GM21723 (cell line): Measurements from ENCODE around the gene RTP1.
"Not testable (repeated sequence)": the region's sequence is repeated elsewhere in the genome, so short reads cannot be mapped to it uniquely, and the experiment has no call there.

Experiments used
- ATAC-seq: cut with Tn5 transposase; IDR thresholded peaks from one replicate; pipeline ENCODE4 v1.9.1; 2021; ENCODE audit warnings: mild to moderate bottlenecking, moderate library complexity; ENCODE audit not compliant: unreplicated experiment

The RTP1 gene

DNA sequence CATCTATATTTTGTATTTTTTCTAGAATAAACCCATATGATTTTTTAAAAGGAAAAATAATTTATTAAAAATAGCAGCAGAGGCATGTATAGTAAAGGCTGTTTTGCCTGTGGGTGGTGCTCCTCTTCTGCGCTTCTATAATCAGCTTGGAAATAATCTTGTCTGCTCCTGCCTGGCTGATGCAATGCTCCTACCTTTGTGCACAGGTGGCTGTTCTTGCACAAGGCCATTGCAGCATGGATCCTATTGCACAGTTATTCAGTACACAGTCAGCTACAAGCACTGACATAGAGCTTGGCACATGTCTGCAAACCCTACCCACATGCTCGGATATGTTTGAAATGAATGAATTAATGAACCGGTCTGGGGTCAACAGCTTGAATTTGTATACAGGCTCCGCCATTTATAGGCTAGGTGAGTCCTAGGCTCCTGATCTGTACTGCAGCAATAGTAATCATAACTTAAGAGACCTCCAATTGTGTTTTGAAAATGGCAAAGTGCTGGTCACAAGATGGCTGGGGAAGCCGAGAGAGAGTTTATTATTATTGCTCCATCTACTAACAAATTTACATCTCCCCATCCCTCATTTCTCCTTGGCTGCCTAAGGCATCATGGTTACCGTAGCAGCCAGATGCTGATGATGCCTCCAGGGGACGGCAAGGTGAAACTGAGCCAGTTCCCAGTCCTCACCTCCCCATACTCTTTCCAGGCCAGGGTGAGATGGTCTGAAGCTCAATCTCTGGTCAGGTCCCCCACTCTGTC is 532 bp upstream of the RTP1 start:
- no peak for ATAC-seq

- ATAC-seq = no peak
Observed at GRCh38 chr3:187198490-187198889, 1.2 kb downstream of the RTP1 start.

GRCh38 chr3:187199463-187200050 is 2.3 kb downstream of the RTP1 start:
- not testable (repeated sequence) for ATAC-seq

- ATAC-seq = no peak
Observed at GRCh38 chr3:187205683-187206082, 8.4 kb downstream of the RTP1 start.

DNA sequence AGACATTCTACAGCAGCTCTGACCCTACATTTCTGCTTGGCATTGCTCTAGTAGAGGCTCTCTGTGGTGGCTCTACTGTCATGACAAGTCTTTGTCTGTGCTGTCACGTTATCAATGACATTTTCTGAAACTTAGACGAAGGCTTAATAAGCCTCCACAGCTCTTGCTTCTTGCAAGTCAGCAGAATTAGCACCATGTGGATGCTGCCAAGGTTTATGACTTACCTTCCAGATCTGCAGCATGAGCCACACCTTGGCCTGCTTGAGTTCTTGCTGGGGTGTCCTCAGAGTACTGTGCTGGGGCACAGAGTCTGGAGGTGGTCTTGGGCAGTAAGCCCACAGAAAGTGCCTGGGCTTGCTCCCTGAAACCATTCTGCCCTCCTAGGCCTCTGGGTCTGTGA is 9.8 kb downstream of the RTP1 start:
- no peak for ATAC-seq

GRCh38 chr3:187207624-187208023 is 10.3 kb downstream of the RTP1 start:
- ATAC-seq = no peak

DNA sequence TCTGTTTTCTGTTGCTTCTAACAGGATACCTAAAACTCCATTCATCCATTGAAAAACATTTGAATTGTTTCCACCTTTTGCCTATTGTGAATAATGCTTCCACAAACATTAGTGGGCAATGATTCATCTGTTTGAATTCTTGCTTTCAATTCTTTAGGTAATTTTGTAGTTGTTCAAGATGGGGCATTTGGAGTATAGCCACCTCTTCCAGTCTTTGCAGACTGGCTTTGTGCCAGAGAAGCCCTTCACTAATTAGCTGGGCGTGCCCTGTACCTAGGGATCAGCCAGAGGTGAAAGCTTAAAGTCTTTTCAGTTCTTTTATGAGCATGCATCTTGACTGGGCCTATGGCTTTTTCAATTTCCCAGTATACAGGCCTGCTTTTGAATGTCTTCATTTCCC is 10.9 kb downstream of the RTP1 start:
- no peak for ATAC-seq

DNA sequence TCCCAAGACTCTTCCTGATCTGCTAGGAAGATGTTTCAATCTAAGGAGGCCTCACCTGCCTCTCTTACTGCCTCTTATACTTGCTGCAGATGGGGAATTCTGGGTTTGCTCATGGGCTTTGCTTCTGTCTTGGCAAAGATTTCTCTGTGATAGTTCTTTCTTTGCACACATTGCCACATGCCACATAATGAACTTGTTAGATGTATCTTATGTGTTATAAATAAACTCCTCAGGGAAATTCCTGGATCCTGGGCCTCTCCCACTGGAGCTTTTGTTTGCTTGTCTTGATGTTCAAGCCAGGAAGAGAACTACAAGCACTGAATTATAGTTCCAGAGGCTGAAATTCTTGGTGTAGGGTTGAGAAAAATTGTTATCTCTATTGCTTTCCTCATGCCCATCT is 12.2 kb downstream of the RTP1 start:
- no peak for ATAC-seq

- no peak for ATAC-seq
Observed at GRCh38 chr3:187210091-187210490, 12.8 kb downstream of the RTP1 start.

GRCh38 chr3:187210545-187211327 is 13.4 kb downstream of the RTP1 start:
- no peak for ATAC-seq

- ATAC-seq = no peak
Observed at GRCh38 chr3:187211532-187212195, 14.4 kb downstream of the RTP1 start.

GRCh38 chr3:187212196-187212545 is 14.9 kb downstream of the RTP1 start:
- no peak for ATAC-seq

- no peak for ATAC-seq
Observed at GRCh38 chr3:187212705-187213104, 15.4 kb downstream of the RTP1 start.

GRCh38 chr3:187213616-187214015 is 16.3 kb downstream of the RTP1 start:
- ATAC-seq = no peak

DNA sequence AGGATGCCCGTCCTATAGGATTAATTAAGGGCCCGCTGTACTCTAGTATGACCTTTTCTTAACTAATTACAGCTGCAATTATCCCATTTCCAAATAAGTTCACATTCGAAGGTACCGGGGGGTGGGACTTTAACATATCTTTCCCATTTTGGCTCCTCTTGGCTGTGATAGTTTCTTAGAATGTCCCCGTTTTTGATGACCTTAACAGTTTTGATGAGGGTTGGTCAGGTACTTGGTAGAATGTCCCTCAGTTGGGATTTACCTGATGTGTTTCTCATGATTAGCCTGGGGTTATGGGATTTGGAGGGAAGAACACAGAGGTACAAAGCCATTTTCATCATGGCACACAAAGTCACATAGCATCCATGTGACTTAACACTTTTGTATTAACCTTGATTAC is 18.2 kb downstream of the RTP1 start:
- no peak for ATAC-seq

GRCh38 chr3:187222801-187223200 is 25.5 kb downstream of the RTP1 start:
- no peak for ATAC-seq

- no peak for ATAC-seq
Observed at GRCh38 chr3:187223799-187224198, 26.5 kb downstream of the RTP1 start.

- no peak for ATAC-seq
Observed at GRCh38 chr3:187227658-187228258, 30.5 kb downstream of the RTP1 start.

DNA sequence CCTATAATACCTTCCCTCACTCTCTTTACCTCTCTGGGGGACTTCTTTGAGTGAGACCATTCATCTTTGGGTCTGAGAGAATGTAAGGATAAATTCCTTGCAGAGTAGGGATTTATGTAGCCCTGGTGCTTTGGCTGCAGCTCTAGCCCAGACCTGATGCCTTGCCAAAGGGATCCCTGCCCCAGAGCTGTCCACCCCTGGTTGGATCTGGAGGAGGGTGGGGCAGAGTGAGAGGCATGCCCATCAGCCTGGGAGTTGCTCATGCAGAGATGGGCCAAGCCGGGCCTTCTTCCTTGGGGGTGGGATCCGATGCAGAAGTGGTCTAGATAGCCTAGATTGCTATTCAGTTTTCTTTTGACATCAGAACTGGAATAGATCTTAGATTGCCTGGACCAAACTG is 31.5 kb downstream of the RTP1 start:
- ATAC-seq = no peak

GRCh38 chr3:187230011-187230410 is 32.7 kb downstream of the RTP1 start:
- ATAC-seq = no peak

- no peak for ATAC-seq
Observed at GRCh38 chr3:187236962-187237361, 39.7 kb downstream of the RTP1 start.
